ENCODE data around the gene DFFB.

DNA sequence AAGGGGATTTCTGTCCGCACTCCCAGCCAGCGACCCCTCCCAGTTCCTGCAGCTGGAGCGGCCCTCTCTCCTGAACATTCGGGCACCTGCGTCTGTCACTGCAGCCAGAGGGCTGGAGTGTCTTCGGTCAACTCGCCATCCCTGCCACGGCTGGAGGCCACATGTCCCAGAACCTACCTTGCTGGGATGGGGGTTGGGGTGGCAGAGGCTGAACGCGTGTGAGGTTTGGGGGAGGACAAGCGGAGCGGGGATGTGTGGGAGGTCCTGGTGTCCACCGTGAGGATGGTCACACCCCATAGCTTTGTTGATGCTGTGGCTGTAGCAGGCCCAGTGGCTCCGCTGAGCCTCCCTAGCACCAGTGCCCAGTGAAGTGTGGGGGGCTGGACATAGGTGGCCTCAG lies 57.6 kb downstream of the DFFB start:
- TF ChIP-seq POLR2AphosphoS5 (IDR thresholded peaks at IDR 0.05; ENCODE audit: low read depth, low read length) (no peak), POLR2A (IDR thresholded peaks at IDR 0.05; ENCODE audit: low read depth, low read length) (no peak), TAF1 (IDR thresholded peaks at IDR 0.05; ENCODE audit: borderline replicate concordance, low read depth, low read length) (no peak)
